HEK293 (cell line): Measurements from ENCODE around the gene INSYN1.

Experiments used
- CTCF ChIA-PET: fragments of 350-600 bp; formaldehyde crosslinking; extraction: SDS; loops from one replicate; lab custom pipeline; 2021; ENCODE audit warnings: antibody characterized with exemption; lab: Yijun Ruan, JAX
- POLR2A ChIA-PET: fragments of 300-600 bp; formaldehyde crosslinking; extraction: SDS; loops from one replicate; lab custom pipeline; 2020; ENCODE audit warnings: antibody characterized with exemption, inconsistent platforms; lab: Yijun Ruan, JAX
- H3K27ac ChIP-seq: fragments of 200-500 bp; sonication (Bioruptor generic); 2 replicates; pipeline ENCODE4 v1.5.1; 2014; ENCODE audit warnings: low read depth, low read length, control low read depth, inconsistent platforms; ENCODE audit errors: extremely low read depth
- H3K36me3 ChIP-seq, 2 experiments: fragments of 200-500 bp in 1 of 2; sonication (Bioruptor generic) in 1 of 2; 1 replicate in 1 of 2; 2 replicates in 1 of 2; pipeline ENCODE4 v1.5.1; 2014 to 2017; ENCODE audit warnings: inconsistent platforms in 2 of 2, low read length in 2 of 2; ENCODE audit not compliant: control insufficient read depth in 2 of 2, insufficient read depth in 1 of 2
- H3K4me1 ChIP-seq: fragments of 200-500 bp; sonication (Bioruptor generic); 2 replicates; pipeline ENCODE4 v1.5.1; 2014; ENCODE audit warnings: mild to moderate bottlenecking, low read length, inconsistent platforms; ENCODE audit not compliant: control insufficient read depth, insufficient read depth
- H3K4me3 ChIP-seq: 2 replicates; pipeline ENCODE4 v1.5.1; 2011; ENCODE audit warnings: low read depth, mild to moderate bottlenecking, control low read depth, low read length, moderate library complexity
- H3K9me3 ChIP-seq: fragments of 200-500 bp; sonication (Bioruptor generic); 2 replicates; pipeline ENCODE4 v1.5.1; 2014; ENCODE audit warnings: low read depth, low read length, inconsistent platforms; ENCODE audit not compliant: control insufficient read depth, insufficient read depth
- ELK4 ChIP-seq: IDR thresholded peaks from 2 replicates; pipeline ENCODE4 v1.6.1; 2011; ENCODE audit warnings: mild to moderate bottlenecking, low read depth, low read length, borderline replicate concordance
- GFI1B ChIP-seq: fragments of 450-650 bp; formaldehyde crosslinking; IDR thresholded peaks from 2 replicates; pipeline ENCODE4 v1.5.1; 2016; ENCODE audit warnings: missing biosample characterization, missing genetic modification characterization
- REPIN1 ChIP-seq: fragments of 450-650 bp; formaldehyde crosslinking; IDR thresholded peaks from 2 replicates; pipeline ENCODE4 v1.5.1; 2017; ENCODE audit warnings: missing biosample characterization, missing genetic modification characterization, low read depth
- SCRT2 ChIP-seq: fragments of 450-650 bp; formaldehyde crosslinking; IDR thresholded peaks from 2 replicates; pipeline ENCODE4 v1.5.1; 2016; ENCODE audit warnings: missing biosample characterization, missing genetic modification characterization
- WT1 ChIP-seq: fragments of 450-650 bp; formaldehyde crosslinking; IDR thresholded peaks from 2 replicates; pipeline ENCODE4 v1.5.1; 2016; ENCODE audit warnings: missing biosample characterization, missing genetic modification characterization
- ZBTB17 ChIP-seq: fragments of 450-650 bp; formaldehyde crosslinking; IDR thresholded peaks from 2 replicates; pipeline ENCODE4 v1.5.1; 2016; ENCODE audit warnings: missing biosample characterization, missing genetic modification characterization
- ZNF121 ChIP-seq: fragments of 450-650 bp; formaldehyde crosslinking; IDR thresholded peaks from 2 replicates; pipeline ENCODE4 v1.5.1; 2016; ENCODE audit warnings: missing biosample characterization, missing genetic modification characterization
- ZNF169 ChIP-seq: fragments of 450-650 bp; formaldehyde crosslinking; IDR thresholded peaks from 2 replicates; pipeline ENCODE4 v1.5.1; 2016; ENCODE audit warnings: missing biosample characterization, missing genetic modification characterization
- ZNF175 ChIP-seq: fragments of 450-650 bp; formaldehyde crosslinking; IDR thresholded peaks from 2 replicates; pipeline ENCODE4 v1.5.1; 2016; ENCODE audit warnings: missing biosample characterization, missing genetic modification characterization
- ZNF223 ChIP-seq: fragments of 450-650 bp; formaldehyde crosslinking; IDR thresholded peaks from 2 replicates; pipeline ENCODE4 v1.5.1; 2016; ENCODE audit warnings: missing biosample characterization, missing genetic modification characterization
- ZNF239 ChIP-seq: fragments of 450-650 bp; formaldehyde crosslinking; IDR thresholded peaks from 2 replicates; pipeline ENCODE4 v1.5.1; 2016; ENCODE audit warnings: missing biosample characterization, missing genetic modification characterization
- ZNF354C ChIP-seq: fragments of 450-650 bp; formaldehyde crosslinking; IDR thresholded peaks from 2 replicates; pipeline ENCODE4 v1.5.1; 2016; ENCODE audit warnings: missing biosample characterization, missing genetic modification characterization, low read depth, borderline replicate concordance
- ZNF473 ChIP-seq: fragments of 450-650 bp; formaldehyde crosslinking; IDR thresholded peaks from 2 replicates; pipeline ENCODE4 v1.5.1; 2017; ENCODE audit warnings: missing biosample characterization, missing genetic modification characterization
- ZNF513 ChIP-seq: fragments of 450-650 bp; IDR thresholded peaks from 2 replicates; pipeline ENCODE4 v1.5.1; 2018; ENCODE audit warnings: missing biosample characterization, missing genetic modification characterization
- ZNF544 ChIP-seq: fragments of 450-650 bp; formaldehyde crosslinking; IDR thresholded peaks from 2 replicates; pipeline ENCODE4 v1.5.0; 2017; ENCODE audit warnings: missing biosample characterization, missing genetic modification characterization
- ZNF585B ChIP-seq: fragments of 450-650 bp; formaldehyde crosslinking; IDR thresholded peaks from 2 replicates; pipeline ENCODE4 v1.5.1; 2016; ENCODE audit warnings: missing biosample characterization, missing genetic modification characterization
- ZNF596 ChIP-seq: fragments of 450-650 bp; IDR thresholded peaks from 2 replicates; pipeline ENCODE4 v1.5.0; 2018; ENCODE audit warnings: missing biosample characterization, mild to moderate bottlenecking, missing genetic modification characterization, moderate library complexity
- ZNF623 ChIP-seq: fragments of 450-650 bp; formaldehyde crosslinking; IDR thresholded peaks from 2 replicates; pipeline ENCODE4 v1.5.1; 2016; ENCODE audit warnings: missing biosample characterization, missing genetic modification characterization
- ZNF626 ChIP-seq: fragments of 450-650 bp; sonication (Bioruptor Pico); formaldehyde crosslinking; IDR thresholded peaks from 2 replicates; pipeline ENCODE4 v1.5.1; 2018; ENCODE audit warnings: missing biosample characterization, missing genetic modification characterization, inconsistent platforms
- ZNF645 ChIP-seq: fragments of 450-650 bp; formaldehyde crosslinking; IDR thresholded peaks from 2 replicates; pipeline ENCODE4; 2016; ENCODE audit warnings: missing biosample characterization, missing genetic modification characterization
- ZNF654 ChIP-seq: fragments of 450-650 bp; formaldehyde crosslinking; IDR thresholded peaks from 2 replicates; pipeline ENCODE4 v1.5.1; 2016; ENCODE audit warnings: low read depth, missing biosample characterization, missing genetic modification characterization
- ZNF670 ChIP-seq: fragments of 450-650 bp; formaldehyde crosslinking; IDR thresholded peaks from 2 replicates; pipeline ENCODE4 v1.5.1; 2016; ENCODE audit warnings: missing biosample characterization, missing genetic modification characterization, low read depth
- ZNF830 ChIP-seq: fragments of 450-650 bp; IDR thresholded peaks from 2 replicates; pipeline ENCODE4 v1.5.0; 2018; ENCODE audit warnings: missing biosample characterization, missing genetic modification characterization, low read depth, mild to moderate bottlenecking, moderate library complexity
- ZSCAN30 ChIP-seq: fragments of 450-650 bp; IDR thresholded peaks from 2 replicates; pipeline ENCODE4 v1.5.1; 2018; ENCODE audit warnings: missing biosample characterization, mild to moderate bottlenecking, missing genetic modification characterization, moderate library complexity
- TF ChIP-seq, protein P1 (sequence below): fragments of 450-650 bp; formaldehyde crosslinking; IDR thresholded peaks from 2 replicates; pipeline ENCODE4 v1.5.1; 2016; ENCODE audit warnings: missing biosample characterization, missing genetic modification characterization, borderline replicate concordance

INSYN1 gene

GRCh38 chr15:73716417-73716816, 36.7 kb downstream of the INSYN1 start (continued):
- TF ChIP-seq ZNF513 (tag by site-specific recombination): no peak

DNA sequence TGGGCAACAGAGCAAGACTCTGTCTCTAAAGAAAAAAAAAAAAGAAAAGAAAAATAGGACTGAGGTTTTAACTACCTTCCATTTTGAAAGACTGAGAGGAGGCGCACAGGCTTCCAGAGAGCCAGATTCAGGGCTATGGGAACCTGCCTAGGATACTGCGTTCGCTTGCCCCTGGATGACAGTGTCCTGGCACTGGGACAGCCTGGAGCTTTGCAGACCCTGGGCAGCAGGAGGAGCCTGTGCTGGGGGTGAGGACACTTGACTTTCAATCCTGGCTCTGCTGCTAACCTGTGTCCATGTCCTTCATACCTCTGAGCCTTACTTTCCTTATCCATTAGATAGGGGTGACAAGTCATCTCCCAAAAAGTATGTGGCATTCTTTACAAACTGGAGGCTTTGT, 37.7 kb downstream of the INSYN1 start:
- no peak overlapping the region for H3K27ac ChIP-seq
- H3K4me1 ChIP-seq: no peaks in the 10 kb centered on the region
- CTCF ChIA-PET: interaction anchor here (0.9 to 3.1 kb wide), 5 partner anchors 10 to 192 kb away, joined by 3 to 27 read pairs (median 9); no protein-coding TSS in a partner anchor
- peaks cover 10 to 40% of the 10 kb centered on the region in 2 experiments; a peak in 2 of 3 replicates for H3K36me3 ChIP-seq
- TF ChIP-seq ZNF354C (tag by site-specific recombination) (no peak), ZBTB17 (tag by site-specific recombination) (0 out of 2 replicates have a peak, but pooled peaks have one; percentile 17)
- TF ChIP-seq, all 188 proteins: peak for 1
- Histone ChIP-seq H3K4me3 (no peak overlapping the region), H3K9me3 (no peaks in the 10 kb centered on the region)
- POLR2A ChIA-PET: interaction anchor here (0.6 kb wide), 1 partner anchor 547 kb away, joined by 3 read pairs; no protein-coding TSS in a partner anchor

- POLR2A ChIA-PET: no interaction called here
- no peak for TF ChIP-seq ZNF626
- TF ChIP-seq ZNF645 (tag by site-specific recombination): no peak
- TF ChIP-seq ZNF544 (tag by site-specific recombination): no peak
- TF ChIP-seq ZNF623 (tag by site-specific recombination): no peak
- TF ChIP-seq ELK4: no peak
- TF ChIP-seq ZSCAN30 (tag by site-specific recombination): no peak
- TF ChIP-seq ZNF121: peak; percentile 90
- no peak for TF ChIP-seq ZNF473 (tag by site-specific recombination)
- TF ChIP-seq ZNF596 (tag by site-specific recombination): no peak
- no peak for TF ChIP-seq ZNF223 (tag by site-specific recombination)
- TF ChIP-seq, protein P1, sequence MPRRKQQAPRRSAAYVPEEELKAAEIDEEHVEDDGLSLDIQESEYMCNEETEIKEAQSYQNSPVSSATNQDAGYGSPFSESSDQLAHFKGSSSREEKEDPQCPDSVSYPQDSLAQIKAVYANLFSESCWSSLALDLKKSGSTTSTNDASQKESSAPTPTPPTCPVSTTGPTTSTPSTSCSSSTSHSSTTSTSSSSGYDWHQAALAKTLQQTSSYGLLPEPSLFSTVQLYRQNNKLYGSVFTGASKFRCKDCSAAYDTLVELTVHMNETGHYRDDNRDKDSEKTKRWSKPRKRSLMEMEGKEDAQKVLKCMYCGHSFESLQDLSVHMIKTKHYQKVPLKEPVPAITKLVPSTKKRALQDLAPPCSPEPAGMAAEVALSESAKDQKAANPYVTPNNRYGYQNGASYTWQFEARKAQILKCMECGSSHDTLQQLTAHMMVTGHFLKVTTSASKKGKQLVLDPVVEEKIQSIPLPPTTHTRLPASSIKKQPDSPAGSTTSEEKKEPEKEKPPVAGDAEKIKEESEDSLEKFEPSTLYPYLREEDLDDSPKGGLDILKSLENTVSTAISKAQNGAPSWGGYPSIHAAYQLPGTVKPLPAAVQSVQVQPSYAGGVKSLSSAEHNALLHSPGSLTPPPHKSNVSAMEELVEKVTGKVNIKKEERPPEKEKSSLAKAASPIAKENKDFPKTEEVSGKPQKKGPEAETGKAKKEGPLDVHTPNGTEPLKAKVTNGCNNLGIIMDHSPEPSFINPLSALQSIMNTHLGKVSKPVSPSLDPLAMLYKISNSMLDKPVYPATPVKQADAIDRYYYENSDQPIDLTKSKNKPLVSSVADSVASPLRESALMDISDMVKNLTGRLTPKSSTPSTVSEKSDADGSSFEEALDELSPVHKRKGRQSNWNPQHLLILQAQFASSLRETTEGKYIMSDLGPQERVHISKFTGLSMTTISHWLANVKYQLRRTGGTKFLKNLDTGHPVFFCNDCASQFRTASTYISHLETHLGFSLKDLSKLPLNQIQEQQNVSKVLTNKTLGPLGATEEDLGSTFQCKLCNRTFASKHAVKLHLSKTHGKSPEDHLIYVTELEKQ (tag by site-specific recombination): no peak
- TF ChIP-seq ZNF670 (tag by site-specific recombination): no peak
- TF ChIP-seq ZNF239: 0 out of 2 replicates have a peak, but pooled peaks have one; percentile 31
- TF ChIP-seq REPIN1 (tag by site-specific recombination): no peak
- TF ChIP-seq WT1 (tag by site-specific recombination): no peak
- TF ChIP-seq SCRT2: peak; percentile 40; the same call in 1 of the 2 replicates
- TF ChIP-seq ZNF585B (tag by site-specific recombination): no peak
- TF ChIP-seq ZNF830: no peak
- no peak for TF ChIP-seq ZNF654 (tag by site-specific recombination)
- TF ChIP-seq GFI1B (tag by site-specific recombination): no peak
- no peak for TF ChIP-seq ZNF175 (tag by site-specific recombination)
- no peak for TF ChIP-seq ZNF169 (tag by site-specific recombination)
Observed at GRCh38 chr15:73714695-73715301, 38.4 kb downstream of the INSYN1 start.

More at GRCh38 chr15:73714695-73715301, 38.4 kb downstream of the INSYN1 start:
- H3K4me1 ChIP-seq: no peaks in the 10 kb centered on the region
- H3K27ac ChIP-seq: no peak overlapping the region
- CTCF ChIA-PET: interaction anchor here (3.0 to 3.1 kb wide), 2 partner anchors 10 to 15 kb away, joined by 12 to 27 read pairs; no protein-coding TSS in a partner anchor
- H3K36me3 ChIP-seq: peaks cover 10 to 46% of the 10 kb centered on the region in 2 experiments; a peak in 2 of 3 replicates
- no peak overlapping the region for H3K4me3 ChIP-seq
- no peaks in the 10 kb centered on the region for H3K9me3 ChIP-seq
